GM12892 (cell line): Measurements from ENCODE around the gene HNRNPM.

Experiments
- POLR2A ChIP-seq: IDR thresholded peaks from 2 replicates; pipeline ENCODE4 v1.6.1; 2011; ENCODE audit warnings: low read depth, low read length, control low read depth
- POLR2AphosphoS5 ChIP-seq: IDR thresholded peaks from 2 replicates; pipeline ENCODE4 v1.6.1; 2011; ENCODE audit warnings: low read depth, low read length, control low read depth
- TAF1 ChIP-seq: IDR thresholded peaks from 2 replicates; pipeline ENCODE4 v1.6.1; 2011; ENCODE audit warnings: low read depth, mild to moderate bottlenecking, control low read depth, low read length, borderline replicate concordance

DNA sequence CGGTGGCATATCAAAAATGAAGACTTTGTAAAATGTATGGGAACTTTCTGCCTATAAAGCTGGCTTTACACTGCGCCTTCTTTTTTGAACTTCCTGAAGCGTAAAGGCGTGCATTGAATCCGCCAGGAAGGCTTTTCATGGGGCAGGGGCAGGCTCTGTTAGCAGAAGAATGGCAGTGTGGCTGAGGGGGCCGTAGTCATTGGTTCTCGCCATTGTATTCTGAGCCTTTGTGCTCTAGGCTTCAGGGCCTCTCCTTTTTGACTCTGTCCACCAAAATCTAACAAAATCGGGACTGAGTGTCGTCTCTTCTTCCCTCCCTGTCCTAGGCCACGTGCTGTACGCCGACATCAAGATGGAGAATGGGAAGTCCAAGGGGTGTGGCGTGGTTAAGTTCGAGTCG lies 43.6 kb downstream of the HNRNPM start:
- TF ChIP-seq POLR2A, result no peak
- TF ChIP-seq POLR2AphosphoS5, result no peak
- no peak for TF ChIP-seq TAF1
